GM10248 (cell line): ENCODE measurements around the gene YY1.
A peak's percentile ranks its signal among the peaks of the same experiment; 100 is the strongest.

Experiments
- CTCF ChIA-PET: fragments of 300-600 bp; sonication (Branson Sonifier 250); formaldehyde crosslinking; extraction: SDS; loops from one replicate; lab custom pipeline; 2021; ENCODE audit warnings: antibody characterized with exemption; lab: Yijun Ruan, JAX
- POLR2A ChIA-PET: fragments of 350-650 bp; sonication (Branson Sonifier 250); formaldehyde crosslinking; extraction: SDS; loops from one replicate; lab custom pipeline; 2020; ENCODE audit warnings: antibody characterized with exemption; lab: Yijun Ruan, JAX
- DNase-seq: peaks from one replicate; pipeline ENCODE4 v3.0.0; 2012; ENCODE audit errors: extremely low spot score
- CTCF ChIP-seq: IDR thresholded peaks from 2 replicates; pipeline ENCODE4 v1.5.1; 2012; ENCODE audit warnings: mild to moderate bottlenecking, low read depth; ENCODE audit errors: extremely low read depth, missing control alignments, control extremely low read depth

The YY1 gene

GRCh38 chr14:100238419-100239210, at the start of gene YY1:
Gene YY1 (plus strand): TSS chr14:100239144. CDS start chr14:100239245, 101 bp downstream.
- DNase-seq, result peak; percentile 99
- no peak for TF ChIP-seq CTCF
- ChIA-PET CTCF (interaction anchor here (4.8 kb wide), 1 partner anchor 17 kb away, joined by 19 read pairs; no protein-coding TSS in a partner anchor), POLR2A (no interaction called here)

GRCh38 chr14:100190126-100190525, 48.8 kb upstream of the YY1 start:
- no peak for DNase-seq
- CTCF ChIA-PET, result interaction anchor here (5.4 kb wide), 1 partner anchor 15 kb away, joined by 55 read pairs; no protein-coding TSS in a partner anchor
- no peak for TF ChIP-seq CTCF
- POLR2A ChIA-PET, result no interaction called here

DNA sequence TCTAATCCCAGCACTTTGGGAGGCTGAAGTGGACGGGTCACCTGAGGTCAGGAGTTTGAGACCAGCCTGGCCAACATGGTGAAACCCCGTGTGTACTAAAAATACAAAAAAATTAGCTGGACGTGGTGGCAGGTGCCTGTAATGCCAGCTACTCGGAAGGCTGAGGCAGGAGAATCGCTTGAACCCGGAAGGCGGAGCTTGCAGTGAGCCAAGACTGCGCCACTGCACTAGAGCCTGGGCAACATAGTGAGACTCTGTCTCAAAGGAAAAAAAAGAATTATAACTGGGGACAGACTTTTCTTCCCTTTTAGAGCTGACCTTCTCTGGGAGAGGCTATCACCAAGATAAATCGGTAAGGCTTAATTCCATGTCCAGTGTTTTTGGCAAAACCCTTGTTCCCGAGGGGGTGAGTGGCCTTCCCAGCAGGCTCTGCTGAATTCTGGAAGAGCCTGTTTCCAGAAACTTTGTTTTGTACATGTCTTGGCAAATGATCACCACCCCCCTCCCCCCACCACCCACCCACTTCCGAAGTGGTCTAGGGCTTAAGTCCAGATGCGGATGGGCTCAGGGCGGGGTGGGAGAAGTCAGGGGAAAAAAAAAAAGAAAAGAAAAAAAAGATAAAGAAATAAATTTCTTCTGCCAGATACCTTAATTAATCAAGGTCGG, 47.2 kb upstream of the YY1 start:
- ChIA-PET CTCF (interaction anchor here (0.8 to 5.4 kb wide), 26 partner anchors 12 to 209 kb away, joined by 3 to 55 read pairs (median 10); no protein-coding TSS in a partner anchor), POLR2A (no interaction called here)
- no peak for TF ChIP-seq CTCF
- DNase-seq, result no peak

DNA sequence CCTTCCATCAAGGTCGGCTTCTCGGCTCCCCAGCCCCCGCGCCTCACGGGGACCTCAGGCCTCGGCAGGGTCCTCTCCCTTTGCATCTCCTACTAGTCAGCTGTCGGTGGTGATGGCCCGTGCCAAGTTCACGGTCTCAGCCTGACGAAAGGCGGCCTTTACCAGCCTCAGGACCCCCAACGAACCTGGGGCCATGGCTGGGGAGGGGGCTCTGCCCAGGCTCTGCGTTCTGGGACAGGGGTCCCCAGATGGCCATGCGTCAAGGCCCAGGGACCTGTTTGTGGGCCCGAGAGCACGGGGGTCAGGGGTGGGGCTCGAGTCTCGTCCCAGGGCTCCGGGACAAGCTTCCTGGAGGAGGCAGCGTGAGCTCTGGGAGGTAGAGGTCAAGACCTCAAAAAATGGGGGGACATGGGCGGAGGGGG, 46.7 kb upstream of the YY1 start:
- CTCF ChIA-PET, result interaction anchor here (0.7 to 5.4 kb wide), 64 partner anchors 8 to 316 kb away, joined by 3 to 55 read pairs (median 6); no protein-coding TSS in a partner anchor
- no peak for DNase-seq
- TF ChIP-seq CTCF, result no peak
- POLR2A ChIA-PET, result interaction anchor here (0.7 kb wide), 1 partner anchor 22 kb away, joined by 3 read pairs; no protein-coding TSS in a partner anchor

- ChIA-PET POLR2A (interaction anchor here (0.5 to 0.9 kb wide), 3 partner anchors 22 to 50 kb away, joined by 3 read pairs; no protein-coding TSS in a partner anchor), CTCF (interaction anchor here (0.6 to 5.4 kb wide), 85 partner anchors 8 to 463 kb away, joined by 3 to 55 read pairs (median 5); partner anchors contain the start of gene DEGS2)
- peak; percentile 100 for DNase-seq
- peak; percentile 97 for TF ChIP-seq CTCF
These were observed 46.1 kb upstream of the YY1 start for GRCh38 chr14:100192672-100193416.
